LoVo (cell line): ENCODE results near the gene SLC12A7.
"Not testable (repeated sequence)": the region's sequence is repeated elsewhere in the genome, so short reads cannot be mapped to it uniquely, and the experiment has no call there.

Experiments
- DNase-seq: peaks from one replicate; pipeline ENCODE4 v3.0.0-alpha.2; 2016; ENCODE audit warnings: low spot score

SLC12A7 gene

DNA sequence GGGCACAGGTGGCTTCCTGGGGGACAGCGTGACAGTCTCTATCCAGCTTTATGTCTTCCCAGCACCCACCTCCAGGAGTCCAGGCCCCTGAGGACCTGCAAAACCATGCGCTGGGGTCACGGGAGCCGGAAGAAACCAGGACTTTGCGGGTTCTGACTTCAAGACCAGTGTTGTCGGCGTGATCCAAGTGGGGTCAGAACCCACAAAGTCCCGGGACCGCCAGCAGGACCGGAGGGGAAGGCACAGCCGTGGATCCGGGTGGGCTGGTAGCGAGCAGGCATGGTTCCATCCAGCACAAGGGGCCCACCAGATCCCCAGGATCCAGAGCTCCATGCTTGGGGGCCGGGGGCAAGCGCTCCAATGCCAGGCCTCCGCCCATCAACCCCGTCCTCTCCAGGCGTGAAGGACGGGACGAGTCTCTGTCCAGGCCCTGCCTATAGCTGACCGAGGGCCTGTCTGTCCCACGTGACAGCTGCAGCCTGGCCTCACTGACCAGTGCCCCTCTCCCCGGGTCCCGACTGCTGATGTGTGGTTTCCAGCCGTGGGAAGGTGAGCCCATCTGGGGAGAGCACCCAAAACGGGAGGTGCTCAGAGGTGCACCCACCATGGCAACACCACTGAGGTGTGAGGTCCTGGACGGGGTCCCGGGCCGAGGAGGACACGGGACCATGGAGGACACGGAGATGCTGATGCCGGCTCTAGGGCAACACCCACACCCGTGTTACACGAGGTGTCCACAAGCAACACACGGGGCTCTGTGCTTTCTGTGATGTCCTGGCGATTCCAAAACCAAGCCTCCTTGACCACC is 48.9 kb downstream of the SLC12A7 start:
- no peak for DNase-seq

DNA sequence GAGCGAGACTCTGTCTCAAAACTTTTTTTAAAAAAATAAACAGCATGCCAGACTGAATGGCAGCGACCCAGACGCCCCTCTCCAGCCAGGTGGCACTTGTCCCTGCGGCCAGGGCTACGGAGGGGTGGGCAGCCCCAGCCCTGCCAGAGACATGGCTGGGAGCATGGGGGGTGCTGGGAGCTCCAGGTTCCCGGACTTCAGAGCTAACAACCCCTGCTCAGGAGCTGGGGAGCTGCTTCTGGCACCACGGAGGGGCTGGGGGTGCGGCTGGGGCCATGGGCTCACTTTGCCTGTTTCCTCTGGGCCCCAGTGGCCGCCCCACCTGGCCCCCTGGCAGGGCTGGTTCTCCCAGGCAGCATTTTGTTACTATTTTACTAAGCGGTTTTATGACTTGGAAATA is 49.9 kb downstream of the SLC12A7 start:
- DNase-seq, result no peak

- DNase-seq, result not testable (repeated sequence)
These were observed 50.6 kb downstream of the SLC12A7 start for GRCh38 chr5:1061292-1061691.

DNA sequence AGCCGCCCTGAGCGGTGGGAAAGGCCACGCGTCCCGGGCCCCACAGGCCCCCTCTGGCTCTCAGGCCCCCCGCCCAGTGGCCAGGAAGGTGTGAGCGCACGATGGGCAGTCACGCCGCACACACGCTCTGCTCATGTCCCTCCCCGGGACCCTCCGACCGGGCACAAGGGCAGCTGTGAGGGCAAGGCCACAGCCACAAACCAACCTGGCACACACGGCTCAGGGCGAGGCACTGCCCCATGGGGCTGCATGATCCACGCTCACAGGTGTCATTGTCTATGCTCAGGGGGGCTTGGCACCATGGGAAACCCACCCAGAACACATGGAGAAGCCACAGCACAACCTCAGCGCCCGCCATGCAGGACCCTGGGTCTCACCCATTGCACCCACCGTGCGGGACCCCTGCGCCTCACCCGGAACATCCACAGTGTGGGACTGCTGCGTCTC is 51.3 kb downstream of the SLC12A7 start:
- DNase-seq, result no peak

GRCh38 chr5:1059884-1060263 is 52.0 kb downstream of the SLC12A7 start:
- no peak for DNase-seq

- no peak for DNase-seq
These were observed 52.6 kb downstream of the SLC12A7 start for GRCh38 chr5:1058988-1059883.

- DNase-seq, result no peak
These were observed 53.5 kb downstream of the SLC12A7 start for GRCh38 chr5:1058083-1058945.

DNA sequence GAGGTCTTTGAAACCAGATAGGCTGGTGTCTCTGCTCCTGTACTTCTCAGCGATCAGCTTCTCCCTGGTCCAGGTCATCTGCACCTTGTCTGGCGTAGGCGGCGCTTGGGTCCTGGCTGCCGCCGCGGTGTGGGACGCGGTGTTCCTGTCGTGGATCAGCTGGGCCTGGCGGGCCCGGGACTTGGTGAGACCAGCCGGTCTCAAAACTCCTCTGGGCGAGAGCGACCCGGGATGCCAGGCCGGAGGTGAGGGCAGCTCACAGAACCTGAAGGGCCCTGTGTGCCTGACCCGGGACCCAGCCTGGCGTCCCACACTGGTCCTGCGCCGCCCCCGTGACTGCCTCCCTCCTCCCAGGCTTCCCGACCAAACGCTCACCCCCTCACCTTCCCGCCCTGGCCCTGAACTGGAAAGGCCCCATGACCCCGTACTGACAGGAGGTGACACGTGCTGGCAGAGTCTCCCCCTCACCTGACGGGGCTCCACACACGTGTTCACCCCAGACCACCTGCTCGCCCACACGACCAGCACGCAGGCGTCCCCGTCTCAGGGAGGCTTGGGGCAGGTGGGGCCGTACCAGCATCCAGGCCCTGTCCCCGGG is 54.3 kb downstream of the SLC12A7 start:
- DNase-seq, result no peak

DNA sequence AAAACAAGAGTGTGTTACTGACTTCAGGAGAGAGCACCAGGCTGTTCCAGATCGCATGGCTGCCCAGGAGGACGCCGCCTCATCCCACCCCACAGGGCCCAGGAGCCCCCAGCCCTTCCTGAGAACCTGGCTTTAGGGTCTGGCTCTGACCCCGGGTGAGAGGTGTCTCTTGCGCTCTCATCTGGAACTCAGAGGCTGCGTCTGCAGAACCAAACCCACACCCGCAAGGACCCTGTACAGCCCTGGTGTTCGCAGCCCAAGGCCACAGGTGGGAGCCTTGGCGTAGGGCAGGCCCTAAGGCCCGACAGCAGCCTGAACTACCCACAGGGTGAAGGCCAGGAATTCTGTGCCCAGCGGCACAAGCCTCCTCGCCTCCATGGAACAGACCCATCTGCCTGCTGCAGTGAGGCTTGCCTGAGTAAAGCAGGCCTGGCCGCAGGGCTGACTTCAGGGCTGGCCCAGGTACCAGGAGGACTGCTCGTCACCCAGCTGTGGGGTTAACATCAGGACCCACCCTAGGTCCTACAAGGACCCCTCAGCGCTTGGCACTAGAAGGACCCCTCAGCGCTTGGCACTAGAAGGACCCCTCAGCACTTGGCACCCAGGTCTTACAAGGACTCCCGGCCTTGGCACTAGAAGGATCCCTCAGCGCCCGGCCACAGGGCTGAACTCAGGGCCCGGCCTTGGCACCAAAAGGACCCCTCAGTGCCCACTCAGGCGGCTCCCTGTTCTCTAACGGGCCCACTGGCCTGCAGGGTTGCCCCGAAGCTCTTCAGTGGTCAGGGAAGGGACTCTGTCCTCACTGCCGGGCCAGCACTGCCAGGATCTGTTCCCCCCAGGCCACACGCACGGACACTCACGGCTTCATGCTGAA is 55.0 kb downstream of the SLC12A7 start:
- DNase-seq, result no peak

DNA sequence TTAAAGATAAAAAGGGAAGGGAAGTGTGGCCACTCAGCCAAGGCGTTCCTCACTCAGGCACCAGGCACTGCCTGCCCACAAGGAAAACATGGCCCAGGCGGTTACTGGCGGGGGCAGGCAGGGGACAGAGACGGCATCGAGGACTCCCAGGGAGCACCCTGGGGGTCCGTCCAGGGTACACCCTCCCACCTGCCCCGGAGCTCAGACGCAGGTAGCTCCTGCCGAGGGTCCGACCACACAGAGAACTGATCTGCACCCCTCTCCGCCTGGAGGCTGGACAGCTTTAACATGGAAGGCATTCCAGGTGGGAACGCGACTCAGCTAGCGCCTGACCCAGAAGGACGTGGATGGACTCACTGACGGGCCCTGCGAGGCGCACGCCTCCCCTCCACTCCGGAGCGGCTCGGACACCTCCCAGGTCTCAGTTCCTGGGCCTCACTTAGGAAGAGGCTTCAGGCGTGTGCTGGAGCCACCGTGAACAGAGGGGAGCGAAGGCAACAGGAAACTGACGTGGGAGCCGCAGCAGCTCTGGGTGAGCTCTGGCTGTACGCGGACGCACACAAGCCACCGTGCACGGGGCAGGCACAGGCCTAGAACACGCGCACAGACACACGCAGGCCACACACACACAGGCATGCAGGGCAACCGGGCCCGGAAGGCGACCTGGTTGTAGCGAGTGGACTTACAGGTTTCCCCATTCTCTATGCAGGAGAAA is 55.8 kb downstream of the SLC12A7 start:
- no peak for DNase-seq

GRCh38 chr5:1054799-1055775 is 56.8 kb downstream of the SLC12A7 start:
- DNase-seq, result no peak

GRCh38 chr5:1054018-1054798 is 57.7 kb downstream of the SLC12A7 start:
- no peak for DNase-seq

GRCh38 chr5:1053391-1054017 is 58.4 kb downstream of the SLC12A7 start:
- DNase-seq, result no peak

DNA sequence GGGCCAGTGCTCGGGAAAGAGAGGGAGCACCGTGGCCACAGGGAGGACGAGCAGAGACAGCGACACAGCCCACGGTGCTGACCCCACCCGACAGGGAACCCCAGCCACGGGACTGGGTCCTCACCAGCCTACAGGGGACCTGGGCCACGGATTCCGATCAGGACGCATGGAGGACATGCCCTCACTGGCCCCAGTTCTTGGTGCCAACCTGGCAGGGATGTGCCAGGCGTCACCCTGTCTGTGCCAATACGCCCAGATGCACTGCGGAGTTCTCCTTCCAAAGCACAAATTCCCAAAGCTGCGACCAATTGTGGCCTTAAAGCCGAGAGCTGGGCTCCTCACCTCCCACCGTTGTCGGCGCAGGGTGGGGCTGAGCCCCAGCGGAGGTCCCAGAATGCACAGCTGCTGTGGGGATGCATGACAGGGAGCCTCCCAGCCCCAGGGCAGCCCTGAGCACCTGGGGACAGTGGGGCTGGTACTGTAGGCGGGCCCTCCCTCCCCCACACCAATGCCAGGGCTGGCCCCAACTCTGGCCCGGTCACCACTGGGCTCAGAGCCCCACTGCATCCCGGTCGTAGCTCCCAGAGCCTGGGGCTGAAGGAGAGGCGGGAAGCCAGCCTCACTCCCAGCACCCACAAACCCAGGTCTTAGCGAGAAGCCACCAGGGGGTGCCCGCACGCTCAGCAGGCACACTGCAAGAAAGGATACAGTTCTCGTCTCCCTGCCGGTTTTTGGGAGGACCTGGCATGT is 59.0 kb downstream of the SLC12A7 start:
- no peak for DNase-seq

GRCh38 chr5:1052076-1052475 is 59.8 kb downstream of the SLC12A7 start:
- no peak for DNase-seq

DNA sequence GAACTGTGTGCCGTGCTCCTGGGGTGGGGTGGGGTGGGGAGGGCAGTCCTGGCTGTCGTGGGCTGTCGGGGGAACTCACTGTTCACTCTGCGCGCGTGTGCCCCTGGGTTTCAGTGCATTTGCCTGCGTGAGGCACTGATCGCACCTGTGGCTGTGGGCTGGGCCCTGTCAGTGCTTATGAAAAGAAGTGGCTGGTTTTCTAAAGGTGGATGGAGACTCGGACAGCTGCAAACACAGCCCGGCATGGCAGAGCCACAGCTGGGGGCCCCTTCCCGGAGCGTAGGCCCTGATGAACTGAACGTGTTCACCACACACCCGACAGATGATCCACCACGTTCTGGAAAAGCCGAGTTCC is 60.5 kb downstream of the SLC12A7 start:
- no peak for DNase-seq
